ENCODE data around the gene FAM161A.
"Not testable (repeated sequence)": the region's sequence is repeated elsewhere in the genome, so short reads cannot be mapped to it uniquely, and the experiment has no call there.

FAM161A gene

GRCh38 chr2:61834893-61835292 lies 19.0 kb downstream of the FAM161A start:
- DNase-seq (ENCODE audit: low read depth in 2 of 2): no peak

GRCh38 chr2:61833971-61834370 lies 19.9 kb downstream of the FAM161A start:
- DNase-seq (ENCODE audit: low read depth in 2 of 2): no peak

- no peak for DNase-seq (ENCODE audit: low read depth in 2 of 2)
Observed at GRCh38 chr2:61832183-61832841, 21.5 kb downstream of the FAM161A start.

- DNase-seq (ENCODE audit: low read depth in 2 of 2): no peak
Observed at GRCh38 chr2:61822255-61822654, 31.6 kb downstream of the FAM161A start.

- DNase-seq (ENCODE audit: low read depth in 2 of 2): no peak
Observed at GRCh38 chr2:61816480-61817355, 37.1 kb downstream of the FAM161A start.

GRCh38 chr2:61814539-61815160 lies 39.2 kb downstream of the FAM161A start:
- DNase-seq (ENCODE audit: low read depth in 2 of 2): no peak

GRCh38 chr2:61813314-61813713 lies 40.5 kb downstream of the FAM161A start:
- not testable (repeated sequence) for DNase-seq (ENCODE audit: low read depth in 2 of 2)

GRCh38 chr2:61811821-61812220 lies 42.0 kb downstream of the FAM161A start:
- DNase-seq (ENCODE audit: low read depth in 2 of 2): no peak

- not testable (repeated sequence) for DNase-seq (ENCODE audit: low read depth in 2 of 2)
Observed at GRCh38 chr2:61810203-61810602, 43.7 kb downstream of the FAM161A start.

GRCh38 chr2:61808693-61809092 lies 45.2 kb downstream of the FAM161A start:
- DNase-seq (ENCODE audit: low read depth in 2 of 2): not testable (repeated sequence)

- no peak for DNase-seq (ENCODE audit: low read depth in 2 of 2)
Observed at GRCh38 chr2:61807036-61807757, 46.7 kb downstream of the FAM161A start.

- DNase-seq (ENCODE audit: low read depth in 2 of 2): no peak
Observed at GRCh38 chr2:61802548-61802947, 51.3 kb downstream of the FAM161A start.

- DNase-seq (ENCODE audit: low read depth in 2 of 2): no peak
Observed at GRCh38 chr2:61799099-61799498, 54.8 kb downstream of the FAM161A start.

- not testable (repeated sequence) for DNase-seq (ENCODE audit: low read depth in 2 of 2)
Observed at GRCh38 chr2:61797446-61797845, 56.4 kb downstream of the FAM161A start.

GRCh38 chr2:61795408-61795807 lies 58.5 kb downstream of the FAM161A start:
- no peak for DNase-seq (ENCODE audit: low read depth in 2 of 2)

GRCh38 chr2:61793389-61793836 lies 60.4 kb downstream of the FAM161A start:
- DNase-seq (ENCODE audit: low read depth in 2 of 2): peak; percentile 1 to 2

GRCh38 chr2:61792355-61792890 lies 61.4 kb downstream of the FAM161A start:
- DNase-seq (ENCODE audit: low read depth in 2 of 2): no peak

- no peak for DNase-seq (ENCODE audit: low read depth in 2 of 2)
Observed at GRCh38 chr2:61789807-61790602, 63.9 kb downstream of the FAM161A start.

GRCh38 chr2:61787941-61788563 lies 65.8 kb downstream of the FAM161A start:
- no peak for DNase-seq (ENCODE audit: low read depth in 2 of 2)

- no peak for DNase-seq (ENCODE audit: low read depth in 2 of 2)
Observed at GRCh38 chr2:61786876-61787275, 67.0 kb downstream of the FAM161A start.
